ENCODE results near the gene CACNA1I.

The CACNA1I gene

DNA sequence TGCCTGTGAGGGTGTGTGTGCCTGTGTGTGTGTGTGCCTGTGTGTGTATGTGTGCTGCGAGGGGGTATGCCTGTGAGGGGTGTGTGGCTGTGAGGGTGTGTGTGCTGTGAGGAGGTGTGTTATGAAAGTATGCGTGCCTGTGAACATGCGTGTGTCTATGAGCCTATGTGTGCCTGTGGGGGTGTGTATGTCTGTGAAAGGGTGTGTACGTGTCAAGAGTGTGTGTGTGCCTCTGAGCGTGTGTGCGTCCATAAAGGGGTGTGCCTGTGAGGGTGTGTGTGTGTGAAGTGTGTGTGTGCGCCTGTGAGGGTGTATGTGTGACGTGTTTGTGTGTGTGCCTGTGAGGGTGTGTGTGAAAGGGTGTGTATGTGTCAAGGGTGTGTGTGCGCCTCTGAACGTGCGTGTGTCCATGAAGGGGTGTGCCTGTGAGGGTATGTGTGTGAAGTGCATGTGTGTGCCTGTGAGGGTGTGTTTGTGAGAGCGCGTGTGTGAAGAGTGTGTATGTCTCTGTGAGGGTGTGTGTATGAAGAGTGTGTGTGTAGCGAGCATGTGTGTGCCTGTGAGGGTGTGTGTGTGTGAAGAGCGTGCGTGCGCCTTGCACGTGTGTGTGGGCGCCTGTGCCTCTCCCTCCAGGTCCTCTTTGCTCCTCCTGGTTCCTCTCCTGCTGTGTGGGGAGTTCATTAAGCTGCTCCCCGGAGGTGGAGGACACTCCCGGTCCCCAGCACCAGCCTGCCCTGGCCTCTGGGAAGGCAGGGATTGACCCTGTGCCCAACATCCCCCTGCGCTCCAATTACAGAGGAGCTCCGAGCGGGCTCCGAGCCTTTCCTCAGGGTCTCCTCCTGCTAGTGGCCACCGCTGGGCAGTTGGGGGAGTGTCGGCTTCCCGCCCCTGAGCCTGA is 53.3 kb downstream of the CACNA1I start:
- DNase-seq (ENCODE audit: low read depth in 2 of 2), result no peak

DNA sequence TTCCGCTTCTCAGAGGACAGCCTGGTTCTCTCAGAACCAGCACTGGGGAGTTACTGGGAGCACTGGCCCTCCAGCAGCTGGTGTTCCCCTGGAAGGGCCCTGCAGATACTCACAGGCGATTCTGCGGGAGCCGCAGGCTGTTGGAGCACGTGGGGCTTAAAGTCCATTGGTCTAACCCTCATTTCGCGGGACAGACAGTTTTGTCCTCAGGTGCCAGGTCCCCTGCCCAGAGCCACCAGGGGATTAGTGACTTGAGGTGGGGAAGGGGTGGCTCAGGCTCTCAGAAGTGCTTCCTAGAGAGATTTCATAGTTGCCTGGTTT is 53.9 kb downstream of the CACNA1I start:
- DNase-seq (ENCODE audit: low read depth in 2 of 2), result no peak

DNA sequence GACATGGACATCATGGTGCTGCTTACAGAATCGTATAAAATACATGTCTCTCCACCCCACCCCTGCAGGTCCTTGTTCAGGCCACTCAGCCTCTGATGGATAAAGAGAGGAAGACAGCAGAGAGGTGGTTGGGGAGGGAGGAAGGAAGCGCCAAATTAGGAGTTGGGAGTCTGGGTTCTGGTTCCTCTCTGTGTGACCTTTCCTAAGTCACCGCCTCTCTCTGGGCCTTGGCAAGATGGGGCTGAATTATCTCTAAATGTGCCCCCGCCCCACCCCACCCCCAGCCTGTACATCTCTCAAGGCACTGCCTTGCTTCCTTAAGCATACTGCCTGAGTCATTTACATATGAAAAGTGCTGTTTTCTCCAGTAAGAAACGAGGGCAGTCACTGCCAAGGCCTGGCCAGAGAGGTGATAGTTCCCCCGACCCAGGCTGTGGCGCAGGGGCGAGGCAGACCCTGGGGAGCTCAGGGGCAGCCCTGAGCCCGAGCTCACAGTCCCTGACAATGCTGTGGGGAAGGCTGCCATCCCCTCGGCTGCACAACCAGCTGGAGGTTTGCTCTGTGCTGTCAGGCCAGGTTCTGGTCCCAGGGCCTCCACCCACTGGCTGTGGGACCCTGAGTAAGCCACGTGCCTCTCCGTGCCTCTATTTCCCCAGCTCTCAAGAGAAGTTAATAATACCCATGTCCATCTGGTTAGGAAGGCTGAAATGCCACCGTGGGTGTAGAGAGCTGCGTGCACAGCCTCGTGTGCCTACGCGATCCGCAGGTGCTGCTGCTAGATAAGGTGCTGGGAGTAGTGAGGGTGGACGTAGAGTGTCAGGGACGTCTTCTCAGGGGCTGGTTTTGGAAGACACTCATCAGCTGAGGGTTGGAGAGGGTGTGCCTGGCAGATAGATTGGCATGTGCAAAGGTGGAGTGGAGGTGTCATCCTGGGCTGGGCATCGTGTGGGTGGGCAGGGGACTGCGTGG is 55.3 kb downstream of the CACNA1I start:
- DNase-seq (ENCODE audit: low read depth in 2 of 2), result no peak

DNA sequence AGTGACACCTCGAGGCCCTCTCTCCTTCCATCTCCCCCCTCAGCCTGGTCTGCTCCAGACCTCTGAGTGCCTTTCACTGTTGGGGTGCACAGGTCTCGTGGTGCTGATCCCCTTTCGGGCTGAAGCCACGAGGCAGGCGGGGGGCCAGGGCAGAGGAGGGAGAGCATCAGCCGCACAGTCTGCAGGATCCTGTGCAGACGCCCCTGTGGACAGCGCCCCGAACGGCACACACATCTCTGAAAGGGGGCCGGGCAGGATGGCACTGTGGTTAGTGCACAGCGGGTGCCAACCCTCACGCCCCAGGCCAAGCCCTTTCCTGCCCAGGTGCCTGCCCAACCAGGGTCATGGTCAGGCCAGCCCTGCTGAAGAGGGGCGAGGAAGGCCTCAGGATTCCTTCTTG is 56.7 kb downstream of the CACNA1I start:
- no peak for DNase-seq (ENCODE audit: low read depth in 2 of 2)

DNA sequence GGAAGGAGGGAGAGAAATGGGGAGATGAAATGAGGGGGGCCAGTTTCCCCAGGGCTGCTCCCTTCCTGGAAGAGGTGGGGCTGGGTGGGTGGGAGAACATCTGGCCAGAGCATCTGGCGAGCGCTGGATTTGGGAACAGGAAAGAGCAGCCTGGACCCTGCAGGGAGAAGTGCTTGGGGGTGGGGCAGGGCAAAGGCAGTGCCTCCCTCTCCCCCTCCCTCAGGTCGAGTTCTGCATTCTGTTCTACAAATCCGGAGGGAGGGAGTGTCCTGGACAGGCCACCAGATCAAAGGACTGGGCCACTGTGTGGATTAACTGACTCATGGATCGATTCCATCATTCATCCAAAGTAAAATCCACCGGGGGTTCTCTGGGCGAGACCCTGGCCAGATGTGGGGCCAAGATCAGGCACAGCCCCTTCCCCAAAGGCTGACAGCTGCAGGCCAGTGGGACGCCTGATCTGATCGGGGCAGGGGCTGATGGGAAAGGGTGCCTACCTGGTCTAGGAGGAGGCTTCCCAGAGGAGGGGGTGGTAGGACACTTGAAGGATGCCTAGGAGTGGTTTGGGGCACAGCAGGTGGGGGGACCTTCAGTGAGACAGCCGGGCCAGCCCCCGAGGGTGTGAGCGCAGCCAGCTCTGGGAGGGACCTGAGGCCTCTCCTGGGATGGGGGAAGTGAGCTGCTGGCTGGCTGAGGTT is 57.5 kb downstream of the CACNA1I start:
- DNase-seq (ENCODE audit: low read depth in 2 of 2), result no peak

DNA sequence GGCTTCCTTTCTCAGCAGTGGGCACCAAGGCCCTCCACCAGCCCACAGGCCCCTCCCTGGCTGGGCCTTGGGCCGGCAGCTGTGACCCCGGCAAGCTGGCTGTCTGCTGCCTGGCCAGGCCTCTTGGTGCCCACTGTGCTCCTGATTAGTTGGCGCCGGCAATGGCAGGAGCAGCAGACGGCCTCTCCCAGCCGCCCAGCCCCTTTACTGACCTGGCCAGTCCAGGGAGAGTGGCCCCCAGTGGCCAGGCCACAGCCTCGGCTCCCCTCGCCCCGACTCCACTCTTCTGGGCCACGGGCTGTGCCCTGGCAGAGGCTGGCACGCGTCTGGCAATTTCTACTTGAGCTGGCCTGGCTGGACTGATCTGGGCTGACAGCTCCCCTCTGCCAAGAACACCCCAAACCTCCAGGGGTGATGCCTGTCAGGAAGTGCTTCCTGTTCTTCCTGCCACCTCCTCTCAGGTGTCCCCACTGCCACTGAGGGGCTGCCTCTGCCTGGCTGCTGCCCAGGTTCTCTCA is 58.1 kb downstream of the CACNA1I start:
- DNase-seq (ENCODE audit: low read depth in 2 of 2), result no peak

DNA sequence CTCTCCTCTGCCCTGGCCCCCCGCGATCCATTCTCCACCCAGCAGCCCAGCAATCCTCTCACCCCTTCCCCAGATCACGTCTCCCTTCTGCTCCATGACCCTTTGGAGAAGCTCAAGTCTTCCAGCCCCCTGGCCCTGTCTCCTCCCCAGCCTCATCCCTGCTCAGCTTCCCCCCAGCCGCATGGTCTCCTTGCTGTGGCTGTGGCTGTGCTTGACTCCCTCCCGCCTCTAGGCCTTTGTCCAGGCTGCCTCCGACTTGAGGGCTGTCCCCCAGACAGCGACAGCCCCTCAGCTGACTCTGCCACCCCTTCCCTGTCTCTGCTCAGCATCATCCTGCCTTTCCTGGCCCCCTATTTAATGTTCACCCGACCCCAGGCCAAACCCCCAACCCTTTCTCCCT is 59.3 kb downstream of the CACNA1I start:
- DNase-seq (ENCODE audit: low read depth in 2 of 2), result no peak

DNA sequence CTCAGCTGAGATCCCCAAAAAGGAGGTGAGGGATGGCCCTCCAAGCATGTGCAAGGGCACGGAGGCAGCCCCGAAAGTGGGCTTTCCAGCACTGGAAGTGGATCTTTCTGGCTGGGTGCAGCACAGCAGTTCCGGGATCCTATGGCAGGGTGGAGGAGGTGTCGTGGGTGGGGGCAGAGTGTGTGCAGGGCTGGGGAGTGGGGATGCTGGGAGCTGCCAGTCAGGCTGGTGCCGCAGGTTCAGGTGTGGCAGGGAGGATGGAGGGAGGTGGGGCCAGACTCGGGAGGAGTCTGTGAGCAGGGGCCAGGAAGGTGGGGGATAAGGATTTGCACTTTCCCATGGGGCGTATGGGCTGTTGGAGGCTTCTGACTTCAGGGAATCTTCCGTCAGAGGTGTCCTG is 60.2 kb downstream of the CACNA1I start:
- DNase-seq (ENCODE audit: low read depth in 2 of 2), result no peak

DNA sequence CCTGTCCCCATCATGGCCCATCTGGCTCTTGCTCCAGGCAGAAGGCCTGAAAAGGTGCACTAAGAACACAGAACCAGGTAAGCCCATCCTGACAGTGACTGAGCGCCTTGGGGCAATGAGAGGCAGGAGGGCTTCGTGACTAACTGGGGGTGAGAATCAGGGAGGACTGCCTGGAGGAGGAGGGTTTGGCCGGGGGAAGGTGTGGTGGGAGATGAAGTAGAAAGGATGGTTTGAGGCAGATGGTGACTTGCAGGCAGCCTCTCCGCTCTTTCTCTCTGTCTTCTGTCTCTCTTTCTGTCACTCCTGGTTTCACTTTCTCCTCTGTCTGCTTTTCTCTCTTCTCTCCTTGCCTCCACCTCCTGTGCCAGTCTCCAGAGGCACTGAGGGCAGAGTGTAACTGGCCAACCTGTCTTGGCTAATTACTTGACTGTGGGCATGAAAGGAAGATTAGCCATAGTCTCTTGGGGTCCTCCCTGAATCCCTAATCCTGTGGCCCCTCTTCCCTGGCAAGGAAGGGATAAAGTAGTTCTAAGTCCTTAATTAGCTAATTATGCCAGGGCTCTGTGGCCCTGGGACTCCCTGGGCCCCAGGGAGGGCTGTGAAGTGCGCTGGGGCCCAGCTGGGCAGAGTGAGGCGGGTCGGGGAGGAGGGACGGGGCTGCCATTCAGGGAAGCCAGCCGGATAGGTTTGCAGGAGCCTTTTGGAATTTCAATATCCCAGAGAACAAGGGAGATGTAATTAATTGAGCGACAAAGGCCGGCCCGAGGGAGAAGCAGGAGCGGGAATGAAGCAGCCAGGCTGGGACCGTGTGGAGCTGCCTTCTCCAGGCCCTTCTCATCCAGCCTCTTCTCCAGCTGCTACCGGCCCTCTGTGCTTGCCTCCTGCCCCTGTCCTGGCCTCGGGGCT is 61.1 kb downstream of the CACNA1I start:
- no peak for DNase-seq (ENCODE audit: low read depth in 2 of 2)

DNA sequence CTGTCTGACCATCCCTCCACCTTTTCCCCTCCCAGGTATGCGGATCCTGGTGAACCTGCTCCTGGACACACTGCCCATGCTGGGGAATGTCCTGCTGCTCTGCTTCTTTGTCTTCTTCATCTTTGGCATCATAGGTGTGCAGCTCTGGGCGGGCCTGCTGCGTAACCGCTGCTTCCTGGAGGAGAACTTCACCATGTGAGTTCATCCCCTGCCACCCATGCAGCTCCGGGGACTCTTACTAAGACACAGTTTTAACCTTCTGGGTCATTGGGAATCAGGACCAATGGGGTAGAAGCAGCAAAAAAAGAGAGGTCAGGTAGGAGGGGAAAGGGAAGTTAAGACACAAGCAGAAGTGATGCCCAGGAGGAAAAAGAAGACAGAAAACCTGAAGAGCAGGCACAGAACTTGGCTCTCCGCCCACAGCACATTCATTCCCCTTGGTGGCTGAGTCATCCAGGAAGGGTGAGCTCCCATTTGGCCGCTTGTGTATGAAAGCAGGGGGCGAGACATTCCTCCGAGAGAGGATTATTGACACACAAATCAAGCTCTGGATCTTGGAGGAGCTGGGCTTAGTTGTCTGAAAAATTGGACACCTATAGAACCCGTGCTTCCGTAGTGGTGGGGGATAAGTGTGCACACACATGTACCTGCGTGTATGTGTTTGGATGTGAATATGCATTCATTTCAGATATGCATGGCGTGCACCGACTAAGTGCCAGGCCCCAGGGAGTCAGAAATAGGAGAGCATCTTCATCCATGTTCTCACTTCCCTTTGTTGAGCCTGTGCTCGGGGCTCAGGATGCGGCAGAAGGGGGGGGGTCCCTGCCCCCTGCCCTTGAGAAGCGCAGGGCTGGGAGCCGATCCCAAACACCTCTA is 64.2 kb downstream of the CACNA1I start:
- peak; percentile 72 to 76 for DNase-seq (ENCODE audit: low read depth in 2 of 2)

DNA sequence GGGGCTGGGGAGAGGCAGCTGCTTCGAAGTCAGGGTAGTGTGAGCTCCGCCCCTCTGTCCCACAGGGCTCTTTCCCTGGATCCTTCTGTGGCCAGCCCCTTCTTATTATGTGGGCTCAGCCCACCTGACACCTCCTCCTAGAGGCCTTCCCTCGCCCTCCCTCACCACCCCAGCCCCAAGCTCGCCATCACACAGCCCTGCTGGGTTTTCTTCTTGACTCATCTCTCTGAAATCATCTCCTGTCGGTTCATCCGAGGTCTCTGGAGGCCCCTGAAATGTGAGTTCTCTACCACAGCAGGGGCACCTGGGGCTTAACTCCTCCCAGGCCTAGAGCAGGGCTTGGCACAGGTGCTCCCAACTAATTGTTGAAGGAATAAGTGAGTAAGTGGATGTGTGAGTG is 65.2 kb downstream of the CACNA1I start:
- no peak for DNase-seq (ENCODE audit: low read depth in 2 of 2)

DNA sequence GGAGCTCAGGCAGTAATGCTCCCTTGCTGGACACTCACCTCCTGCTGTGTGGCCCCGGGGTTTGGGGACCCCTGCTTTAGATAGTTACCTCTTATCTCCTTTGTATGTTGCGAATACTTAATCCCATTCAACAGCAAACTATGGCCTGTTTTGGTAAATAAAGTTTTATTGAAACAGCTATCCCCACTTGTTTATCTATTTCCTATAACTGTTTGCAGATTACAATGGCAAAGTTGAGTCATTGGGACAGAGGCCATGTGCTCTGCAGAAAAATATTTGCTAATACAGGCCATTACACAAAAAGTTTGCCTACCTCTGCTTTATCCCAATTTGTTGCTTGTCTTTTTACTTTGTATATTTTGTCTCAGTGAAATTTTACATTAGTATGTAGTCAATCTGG is 68.4 kb downstream of the CACNA1I start:
- DNase-seq (ENCODE audit: low read depth in 2 of 2), result no peak

DNA sequence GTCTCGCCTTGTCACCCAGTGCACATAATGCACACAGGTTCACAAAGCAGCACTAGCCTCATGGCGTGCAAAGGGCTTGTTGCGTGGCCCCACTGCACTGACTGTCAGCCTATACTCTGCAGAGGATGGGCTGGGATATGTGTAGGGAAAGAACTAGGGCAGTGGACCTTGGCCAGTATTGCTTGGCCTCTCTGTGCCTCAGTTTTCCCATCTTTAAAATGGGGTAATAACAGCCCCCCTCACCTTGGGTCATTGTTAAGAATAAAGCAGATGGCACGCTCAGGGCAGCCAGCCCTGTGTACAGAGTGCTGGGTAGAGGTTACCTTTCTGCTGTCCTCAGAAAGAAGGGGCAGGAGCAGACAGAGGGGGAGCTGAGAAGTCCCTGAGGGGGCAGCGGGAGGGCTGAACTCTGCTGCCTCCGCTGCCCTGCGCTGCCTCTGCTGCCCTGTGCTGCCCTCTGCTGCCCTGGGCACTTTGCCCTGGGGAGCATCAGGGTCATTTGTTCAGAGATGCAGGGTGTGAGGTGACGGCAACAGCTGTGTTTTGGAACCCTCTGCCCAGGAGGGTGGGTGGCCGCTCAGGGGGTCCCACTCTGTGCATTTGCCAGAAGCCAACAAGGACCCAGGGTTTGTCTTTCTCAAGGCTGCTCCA is 71.2 kb downstream of the CACNA1I start:
- DNase-seq (ENCODE audit: low read depth in 2 of 2), result no peak

DNA sequence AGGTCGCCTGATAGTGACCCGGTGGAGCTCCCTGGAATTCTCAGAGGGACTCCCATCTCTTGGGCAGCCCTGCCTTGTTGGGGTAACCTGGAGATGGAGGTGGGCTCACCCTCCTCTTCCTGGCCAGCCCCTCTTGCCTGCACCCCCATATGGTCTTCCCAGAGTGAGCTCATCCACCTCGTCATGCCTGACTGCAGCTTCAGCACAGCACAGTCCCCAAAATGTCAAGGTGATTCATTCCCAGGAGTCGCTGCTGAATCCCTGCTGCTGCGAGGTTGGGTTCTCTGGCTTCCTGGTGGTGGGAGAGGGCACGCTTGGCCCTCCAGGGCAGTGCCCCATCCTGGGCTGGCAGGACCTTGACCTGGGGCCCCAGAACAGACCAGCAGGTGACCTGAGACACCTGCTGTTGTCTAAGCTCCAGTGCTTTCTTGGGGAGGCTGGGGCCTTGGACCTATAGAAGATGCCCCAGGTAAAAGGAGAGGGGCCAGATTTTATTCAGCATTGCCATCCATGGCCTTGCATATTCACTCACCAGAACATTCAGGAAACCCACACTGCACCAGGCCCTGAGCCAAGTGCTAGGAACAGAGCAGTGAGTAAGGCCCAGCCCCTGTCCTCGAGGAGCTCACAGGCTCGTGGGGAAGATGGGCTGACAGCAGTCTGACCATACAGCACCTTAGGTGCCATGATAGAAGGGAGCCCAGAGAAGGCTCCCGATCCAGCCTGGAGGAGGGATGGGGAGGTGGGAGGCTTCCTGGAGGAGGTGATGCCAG is 72.9 kb downstream of the CACNA1I start:
- no peak for DNase-seq (ENCODE audit: low read depth in 2 of 2)

DNA sequence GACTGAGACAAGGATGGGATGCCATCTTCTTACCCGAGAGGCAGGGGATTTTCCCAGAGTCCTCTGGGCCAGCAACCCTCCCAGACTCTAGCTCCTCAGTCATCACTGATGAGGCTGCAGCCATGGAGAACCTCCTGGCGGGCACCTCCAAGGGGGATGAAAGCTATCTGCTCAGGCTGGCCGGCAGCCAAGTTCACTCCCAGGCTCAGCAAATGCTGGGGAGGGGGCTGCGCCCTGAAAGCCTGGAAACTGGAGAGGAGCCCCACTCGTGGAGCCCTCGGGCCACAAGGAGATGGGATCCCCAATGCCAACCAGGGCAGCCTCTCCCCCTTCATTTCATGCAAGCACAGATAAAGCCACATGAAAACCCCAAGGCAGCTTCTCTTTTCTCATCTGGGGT is 75.0 kb downstream of the CACNA1I start:
- DNase-seq (ENCODE audit: low read depth in 2 of 2), result no peak

DNA sequence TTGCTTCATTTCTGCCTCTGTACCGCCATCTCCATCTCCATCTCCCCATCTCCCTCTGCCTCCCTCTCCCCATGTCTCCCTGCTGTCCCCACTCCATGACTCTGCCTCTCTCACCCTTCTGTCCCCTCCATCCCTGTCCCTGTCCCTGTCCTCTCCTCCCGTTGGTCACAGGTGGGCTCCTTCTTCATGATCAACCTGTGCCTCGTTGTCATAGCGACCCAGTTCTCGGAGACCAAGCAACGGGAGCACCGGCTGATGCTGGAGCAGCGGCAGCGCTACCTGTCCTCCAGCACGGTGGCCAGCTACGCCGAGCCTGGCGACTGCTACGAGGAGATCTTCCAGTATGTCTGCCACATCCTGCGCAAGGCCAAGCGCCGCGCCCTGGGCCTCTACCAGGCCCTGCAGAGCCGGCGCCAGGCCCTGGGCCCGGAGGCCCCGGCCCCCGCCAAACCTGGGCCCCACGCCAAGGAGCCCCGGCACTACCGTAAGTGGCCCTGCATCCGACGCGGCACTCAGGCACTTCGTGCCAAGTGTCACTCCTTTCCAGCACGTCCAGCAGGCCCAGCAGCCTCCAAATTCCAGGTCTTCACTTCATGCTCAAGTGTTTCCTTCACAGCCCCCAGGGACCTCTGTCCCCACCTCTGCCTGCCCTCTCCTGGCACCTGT is 76.0 kb downstream of the CACNA1I start:
- DNase-seq (ENCODE audit: low read depth in 2 of 2), result no peak

DNA sequence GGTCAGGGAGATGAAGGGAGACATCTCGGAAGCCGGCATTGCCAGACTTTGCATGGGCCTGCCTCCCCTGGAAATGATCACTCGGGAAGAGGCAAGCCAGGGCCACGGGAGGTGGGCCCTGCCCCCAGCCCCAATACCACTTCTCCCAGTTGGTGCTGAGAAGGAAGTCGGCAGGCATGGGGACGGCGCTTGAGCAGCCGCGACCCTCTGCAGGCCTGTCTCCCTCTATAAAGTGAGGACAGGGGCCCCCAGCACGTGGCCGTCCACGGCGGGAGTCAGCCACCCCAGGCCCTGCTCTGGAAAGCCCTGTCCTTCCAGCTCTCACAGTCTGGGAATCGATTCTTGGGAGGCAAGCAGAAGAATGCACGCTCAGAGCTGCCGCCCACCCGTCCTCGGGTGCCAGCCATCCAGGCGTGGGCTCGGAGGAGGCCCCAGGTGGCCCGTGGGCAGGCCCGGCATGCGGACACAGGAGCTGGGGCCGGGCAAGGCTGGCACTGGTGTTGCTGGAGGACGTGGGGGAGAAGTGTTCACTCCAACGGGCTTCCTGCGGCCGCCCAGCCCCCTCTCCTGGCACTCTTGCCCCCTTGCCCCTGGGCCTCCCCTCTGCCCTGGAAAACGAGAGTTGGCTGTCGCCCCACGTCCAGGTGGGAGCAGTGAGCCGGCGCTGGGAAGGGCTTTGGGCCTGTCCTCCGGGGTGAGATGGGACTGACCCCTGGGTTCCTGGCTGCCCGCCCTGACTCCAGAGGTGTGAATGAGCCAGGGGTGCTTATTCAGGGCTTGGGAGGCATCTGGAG is 77.5 kb downstream of the CACNA1I start:
- DNase-seq (ENCODE audit: low read depth in 2 of 2), result no peak

Measured in fibroblast of skin of left quadriceps (primary cell).